Type B pancreatic cell (in vitro differentiated cells): ENCODE data around the gene DNPEP. TPM values are rescaled to one million over a fixed set of nuclear protein-coding genes. Genes with fewer than 3 reads are reported as not detected.
A peak's percentile ranks its signal among the peaks of the same experiment; 100 is the strongest.
"Not testable (repeated sequence)": the region's sequence is repeated elsewhere in the genome, so short reads cannot be mapped to it uniquely, and the experiment has no call there.

ENCODE experiments used
- DNase-seq: peaks from one replicate; pipeline ENCODE4 v3.0.0; 2021; ENCODE audit warnings: mixed read lengths; ENCODE audit not compliant: unreplicated experiment; ENCODE audit errors: extremely low spot score
- H3K27ac Mint-ChIP-seq: 2 replicates; pipeline ENCODE4 v1.8.0; 2021; ENCODE audit warnings: mild to moderate bottlenecking, mixed read lengths
- H3K27me3 Mint-ChIP-seq: 2 replicates; pipeline ENCODE4 v1.8.0; 2021; ENCODE audit warnings: mixed read lengths
- H3K36me3 Mint-ChIP-seq: 2 replicates; pipeline ENCODE4 v1.8.0; 2021; ENCODE audit warnings: mixed read lengths
- H3K4me1 Mint-ChIP-seq: one replicate; pipeline ENCODE4 v1.8.0; 2021; ENCODE audit warnings: mixed read lengths; ENCODE audit not compliant: unreplicated experiment
- H3K4me3 Mint-ChIP-seq: 2 replicates; pipeline ENCODE4 v1.8.0; 2021; ENCODE audit warnings: mild to moderate bottlenecking, mixed read lengths
- H3K9me3 Mint-ChIP-seq: 2 replicates; pipeline ENCODE4 v1.8.0; 2021; ENCODE audit warnings: mixed read lengths
- total RNA-seq: library from RNA; stranded (reverse); gene quantifications from 2 replicates; pipeline ENCODE4 v1.2.1, GENCODE V29; 2021; ENCODE audit warnings: low replicate concordance
- TF ChIP-seq, protein P1 (sequence below): fragments of 200-600 bp; sonication (generic); conservative IDR thresholded peaks from 2 replicates; pipeline ENCODE4 v1.5.0; 2021; ENCODE audit warnings: antibody characterized with exemption, mild to moderate bottlenecking

DNPEP gene
- total RNA-seq, 1 donor from 2014 or later: 54.1 TPM

DNA sequence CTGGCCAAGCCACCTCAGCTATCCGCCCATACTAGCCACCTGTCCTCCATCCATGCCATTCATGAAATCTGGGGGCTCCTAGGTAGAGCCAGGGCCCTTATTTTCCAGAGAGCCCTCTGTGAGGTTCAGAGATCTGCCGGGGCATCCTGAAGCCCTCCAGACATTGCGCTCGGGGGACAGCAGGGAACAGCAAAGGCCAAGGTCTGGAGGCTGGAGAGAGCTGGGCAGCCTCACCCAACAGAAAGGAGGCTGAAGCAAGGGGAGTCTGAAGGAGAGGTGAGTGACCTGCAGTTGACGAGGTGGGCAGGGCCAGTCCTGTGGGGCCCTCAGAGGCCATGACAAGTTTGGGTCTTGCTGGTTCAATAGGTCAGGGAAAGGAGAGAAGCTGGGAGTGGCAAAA, 21.9 kb upstream of the DNPEP start:
- no peaks in the 10 kb centered on the region for H3K36me3 Mint-ChIP-seq
- H3K27me3 Mint-ChIP-seq: peaks cover 20% of the 10 kb centered on the region
- no peak overlapping the region for H3K4me3 Mint-ChIP-seq
- H3K27ac Mint-ChIP-seq: no peak overlapping the region
- TF ChIP-seq, protein P1, sequence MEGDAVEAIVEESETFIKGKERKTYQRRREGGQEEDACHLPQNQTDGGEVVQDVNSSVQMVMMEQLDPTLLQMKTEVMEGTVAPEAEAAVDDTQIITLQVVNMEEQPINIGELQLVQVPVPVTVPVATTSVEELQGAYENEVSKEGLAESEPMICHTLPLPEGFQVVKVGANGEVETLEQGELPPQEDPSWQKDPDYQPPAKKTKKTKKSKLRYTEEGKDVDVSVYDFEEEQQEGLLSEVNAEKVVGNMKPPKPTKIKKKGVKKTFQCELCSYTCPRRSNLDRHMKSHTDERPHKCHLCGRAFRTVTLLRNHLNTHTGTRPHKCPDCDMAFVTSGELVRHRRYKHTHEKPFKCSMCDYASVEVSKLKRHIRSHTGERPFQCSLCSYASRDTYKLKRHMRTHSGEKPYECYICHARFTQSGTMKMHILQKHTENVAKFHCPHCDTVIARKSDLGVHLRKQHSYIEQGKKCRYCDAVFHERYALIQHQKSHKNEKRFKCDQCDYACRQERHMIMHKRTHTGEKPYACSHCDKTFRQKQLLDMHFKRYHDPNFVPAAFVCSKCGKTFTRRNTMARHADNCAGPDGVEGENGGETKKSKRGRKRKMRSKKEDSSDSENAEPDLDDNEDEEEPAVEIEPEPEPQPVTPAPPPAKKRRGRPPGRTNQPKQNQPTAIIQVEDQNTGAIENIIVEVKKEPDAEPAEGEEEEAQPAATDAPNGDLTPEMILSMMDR: no peak
- H3K4me1 Mint-ChIP-seq: peaks cover 10% of the 10 kb centered on the region
- no peaks in the 10 kb centered on the region for H3K9me3 Mint-ChIP-seq
- no peak for DNase-seq

DNA sequence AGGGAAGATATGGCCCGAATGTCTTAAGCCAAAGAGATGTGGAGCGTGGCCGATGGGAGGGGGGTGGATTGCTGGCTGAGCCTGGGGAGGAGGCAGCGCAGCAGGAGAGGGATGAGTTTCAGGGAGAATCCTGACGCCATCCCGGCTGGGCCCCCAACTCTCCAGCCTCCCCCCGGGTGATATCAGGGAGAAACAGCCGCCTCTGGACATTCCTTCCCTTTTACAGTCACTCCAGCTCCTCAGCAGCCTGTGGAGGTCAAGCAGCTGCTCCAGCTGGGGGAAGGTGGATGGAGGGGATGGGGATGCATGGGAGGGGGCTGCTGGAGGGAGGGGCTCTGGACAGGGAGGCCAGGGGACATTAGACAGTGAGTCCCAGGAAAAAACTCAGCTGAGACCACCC, 20.9 kb upstream of the DNPEP start:
- no peaks in the 10 kb centered on the region for H3K9me3 Mint-ChIP-seq
- DNase-seq: no peak
- H3K36me3 Mint-ChIP-seq: no peaks in the 10 kb centered on the region
- peaks cover 18% of the 10 kb centered on the region for H3K27me3 Mint-ChIP-seq
- TF ChIP-seq, protein P1: no peak
- H3K4me1 Mint-ChIP-seq: peaks cover 18% of the 10 kb centered on the region
- H3K4me3 Mint-ChIP-seq: no peak overlapping the region
- H3K27ac Mint-ChIP-seq: no peak overlapping the region

DNA sequence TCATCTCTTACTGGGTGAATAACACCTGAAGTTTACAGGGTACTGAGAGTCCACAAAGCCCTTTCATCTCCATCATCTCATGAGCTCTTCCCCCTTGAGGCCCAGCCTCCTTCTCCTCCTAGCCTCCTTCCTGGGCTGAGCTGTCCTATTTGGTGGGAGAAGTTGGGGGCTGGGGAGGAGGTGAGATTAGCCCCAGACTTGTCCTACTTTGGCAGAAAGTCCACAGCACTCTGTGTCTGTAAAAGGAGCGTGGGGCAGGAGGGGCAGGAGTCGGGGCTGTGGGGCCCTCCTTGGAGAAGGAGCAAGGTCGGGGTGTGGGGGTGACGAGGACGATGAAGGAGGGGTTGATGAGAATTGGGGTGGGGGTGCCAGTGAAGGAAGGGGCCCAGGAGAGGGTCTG, 20.5 kb upstream of the DNPEP start:
- Mint-ChIP-seq H3K27ac (no peak overlapping the region), H3K9me3 (no peaks in the 10 kb centered on the region)

GRCh38 chr2:219407343-219407742, 19.6 kb upstream of the DNPEP start:
- not testable (repeated sequence) for H3K27ac Mint-ChIP-seq, H3K9me3 Mint-ChIP-seq, H3K36me3 Mint-ChIP-seq, H3K4me3 Mint-ChIP-seq, DNase-seq
- peaks cover 17% of the 10 kb centered on the region for H3K27me3 Mint-ChIP-seq
- peaks cover 31% of the 10 kb centered on the region for H3K4me1 Mint-ChIP-seq

More for the DNA sequence above, 20.5 kb upstream of the DNPEP start:
- peaks cover 22% of the 10 kb centered on the region for H3K4me1 Mint-ChIP-seq
- TF ChIP-seq, protein P1: no peak
- no peaks in the 10 kb centered on the region for H3K36me3 Mint-ChIP-seq
- H3K27me3 Mint-ChIP-seq: peaks cover 17% of the 10 kb centered on the region
- H3K4me3 Mint-ChIP-seq: no peak overlapping the region
- DNase-seq: no peak

DNA sequence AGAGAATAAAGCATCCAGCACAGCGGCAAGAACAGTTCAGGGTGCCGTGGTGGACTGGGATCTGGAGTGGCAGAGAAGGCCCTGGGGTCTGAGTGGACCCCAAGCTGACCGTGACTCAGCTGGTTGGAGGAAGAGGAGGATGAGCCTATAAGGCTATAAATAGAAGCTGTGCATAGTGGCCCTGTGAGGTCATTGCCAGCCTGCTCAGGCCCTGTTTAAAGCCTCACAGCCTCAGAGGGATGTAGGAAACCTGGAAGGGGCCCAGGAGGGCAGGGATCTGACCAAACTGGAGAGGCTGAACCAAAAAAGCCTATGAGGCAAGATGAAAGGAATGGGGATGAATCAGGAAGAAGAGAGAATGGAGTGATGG, 19.1 kb upstream of the DNPEP start:
- TF ChIP-seq, protein P1: no peak
- Mint-ChIP-seq H3K4me3 (no peak overlapping the region), H3K9me3 (no peaks in the 10 kb centered on the region), H3K4me1 (peaks cover 35% of the 10 kb centered on the region), H3K27me3 (peaks cover 17% of the 10 kb centered on the region), H3K36me3 (no peaks in the 10 kb centered on the region), H3K27ac (peak overlapping the region; percentile 2)
- no peak for DNase-seq

- peaks cover 17% of the 10 kb centered on the region for H3K27me3 Mint-ChIP-seq
- no peaks in the 10 kb centered on the region for H3K9me3 Mint-ChIP-seq
- H3K4me3 Mint-ChIP-seq: no peak overlapping the region
- DNase-seq: no peak
- H3K4me1 Mint-ChIP-seq: peaks cover 35% of the 10 kb centered on the region
- no peak overlapping the region for H3K27ac Mint-ChIP-seq
- TF ChIP-seq, protein P1: no peak
- H3K36me3 Mint-ChIP-seq: no peaks in the 10 kb centered on the region
These were observed 18.5 kb upstream of the DNPEP start for GRCh38 chr2:219405958-219406860.
